GM12892 (cell line): ENCODE data around the gene TRA2A.

ENCODE experiments used
- POLR2A ChIP-seq: IDR thresholded peaks from 2 replicates; pipeline ENCODE4 v1.6.1; 2011; ENCODE audit warnings: low read depth, low read length, control low read depth
- POLR2AphosphoS5 ChIP-seq: IDR thresholded peaks from 2 replicates; pipeline ENCODE4 v1.6.1; 2011; ENCODE audit warnings: low read depth, low read length, control low read depth
- TAF1 ChIP-seq: IDR thresholded peaks from 2 replicates; pipeline ENCODE4 v1.6.1; 2011; ENCODE audit warnings: low read depth, mild to moderate bottlenecking, control low read depth, low read length, borderline replicate concordance

- TF ChIP-seq POLR2A (no peak), POLR2AphosphoS5 (no peak), TAF1 (no peak)
These were observed 63.1 kb downstream of the TRA2A start for GRCh38 chr7:23468526-23469149.
